ENCODE data around the gene CRYM.

The CRYM gene

DNA sequence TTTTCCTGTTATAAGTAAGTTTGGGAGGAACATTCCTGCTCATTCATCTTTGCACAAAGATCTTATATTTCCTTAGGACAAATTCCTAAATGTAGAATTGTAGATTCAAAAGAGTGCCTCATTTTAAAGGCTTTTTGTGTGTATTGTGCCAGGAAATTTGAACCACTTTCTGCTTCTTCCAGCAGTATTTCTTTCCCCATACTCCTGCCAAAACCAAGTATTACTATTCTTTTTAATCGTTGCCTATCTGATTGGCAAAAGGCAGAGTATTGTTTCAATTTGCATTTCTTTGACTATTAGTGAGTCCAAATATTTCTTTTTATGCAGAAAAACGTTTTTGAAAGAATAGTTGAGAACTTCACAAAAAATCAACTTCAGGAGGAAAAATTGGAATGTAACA lies 35.3 kb downstream of the CRYM start:
- DNase-seq, result no peak

DNA sequence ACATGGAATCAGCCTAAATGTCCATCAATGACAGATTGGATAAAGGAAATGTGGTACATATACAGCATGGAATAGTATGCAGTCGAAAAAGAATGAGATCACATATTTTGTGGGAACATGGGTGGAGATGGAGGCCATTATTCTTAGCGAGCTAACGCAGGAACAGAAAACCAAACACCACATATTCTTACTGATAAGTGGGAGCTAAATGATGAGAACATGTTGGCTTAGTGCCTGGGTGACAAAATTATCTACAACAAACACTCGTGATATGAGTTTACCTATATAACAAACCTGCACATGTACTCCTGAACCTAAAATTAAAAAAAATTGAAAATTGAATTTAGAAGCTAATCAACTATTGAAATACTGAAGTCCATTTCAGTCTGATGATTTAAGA lies 38.4 kb downstream of the CRYM start:
- DNase-seq, result no peak

DNA sequence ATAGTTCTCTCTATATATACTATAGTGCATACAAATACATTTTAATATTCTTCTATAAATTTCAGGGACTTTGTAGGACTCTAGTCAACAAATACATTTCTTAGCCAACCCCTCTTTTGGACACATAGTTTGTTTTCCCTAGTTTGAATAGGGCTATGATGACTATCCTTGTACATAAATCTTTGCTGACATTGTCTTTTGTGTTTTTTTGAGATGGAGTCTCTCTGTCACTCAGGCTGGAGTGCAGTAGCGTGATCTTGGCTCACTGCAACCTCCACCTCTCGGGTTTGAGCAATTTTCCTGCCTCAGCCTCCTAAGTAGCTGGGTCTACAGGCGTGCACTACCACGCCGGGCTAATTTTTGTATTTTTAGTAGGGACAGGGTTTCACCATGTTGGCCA lies 41.3 kb downstream of the CRYM start:
- no peak for DNase-seq

DNA sequence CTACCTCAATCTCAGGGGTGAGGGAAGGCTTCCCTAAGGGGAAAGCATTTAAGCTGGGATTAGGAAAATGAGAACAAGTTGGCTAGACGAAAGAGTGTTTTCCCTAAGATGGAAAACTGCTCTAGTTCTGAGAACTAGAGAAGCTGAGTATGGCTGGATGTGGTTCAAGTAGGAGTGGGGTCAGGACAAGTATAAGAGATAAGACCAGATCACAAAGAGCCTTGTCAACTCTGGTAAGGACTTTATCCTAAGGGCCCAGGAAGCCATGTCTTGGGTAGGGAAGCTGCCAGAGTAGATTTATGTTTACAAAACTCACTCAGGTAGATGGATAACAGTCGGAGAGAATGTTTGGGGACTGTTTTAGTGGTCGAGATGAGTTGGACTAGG lies 42.9 kb downstream of the CRYM start:
- DNase-seq, result no peak

DNA sequence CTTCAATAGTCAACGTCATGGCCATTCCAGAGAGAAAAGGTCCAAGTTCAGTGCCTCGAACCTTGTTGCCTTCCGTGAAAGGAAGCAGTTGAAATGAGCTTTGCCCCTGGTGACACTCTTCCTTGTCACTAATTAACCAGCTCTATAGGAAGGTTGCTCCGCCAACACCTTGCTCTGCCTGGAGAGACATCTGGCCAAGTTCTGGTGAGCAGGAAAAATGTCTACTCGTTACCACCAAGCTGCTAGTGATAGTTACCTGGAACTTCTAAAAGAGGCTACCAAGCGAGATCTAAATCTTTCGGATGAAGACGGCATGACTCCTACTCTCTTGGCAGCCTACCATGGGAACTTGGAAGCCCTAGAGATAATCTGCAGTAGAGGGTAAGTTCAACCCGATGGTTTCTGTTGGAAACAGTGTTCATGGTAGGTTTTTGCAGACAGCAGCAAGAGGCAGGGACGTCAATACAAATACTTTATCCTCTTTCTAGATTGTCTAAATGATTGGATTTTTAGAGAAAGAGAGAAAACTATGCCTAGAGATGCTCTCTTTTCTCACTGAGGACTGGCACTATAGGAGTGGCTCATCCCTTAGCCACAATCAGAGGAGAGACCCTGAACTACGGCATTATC lies 44.5 kb downstream of the CRYM start, which contains the start of gene ANKS4B:
ANKS4B (plus strand) TSS at position 179 of the 630 bp plus-strand sequence; CDS start at position 218, 39 bp downstream.
- DNase-seq, result no peak

DNA sequence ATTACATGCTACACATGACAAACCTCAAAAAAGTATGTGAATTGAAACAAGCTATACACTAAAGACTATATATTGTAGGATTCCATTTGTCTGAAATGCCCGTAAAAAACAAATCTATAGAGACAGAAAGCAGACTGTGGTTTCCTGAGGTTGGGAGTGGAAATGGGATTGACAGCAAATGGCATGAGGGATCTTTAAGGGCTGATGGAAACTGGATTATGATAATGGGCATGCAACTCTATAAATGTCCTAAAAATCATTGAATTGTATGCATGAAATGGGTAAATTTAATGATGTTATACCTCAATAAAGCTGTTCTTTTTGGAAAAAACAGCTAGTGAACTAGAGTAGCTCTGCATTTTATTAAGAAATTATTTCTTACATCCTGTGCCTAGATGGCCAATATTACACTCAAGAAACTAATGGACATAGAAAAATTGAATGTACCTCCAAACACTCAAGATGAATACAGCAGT lies 45.0 kb downstream of the CRYM start:
- no peak for DNase-seq

DNA sequence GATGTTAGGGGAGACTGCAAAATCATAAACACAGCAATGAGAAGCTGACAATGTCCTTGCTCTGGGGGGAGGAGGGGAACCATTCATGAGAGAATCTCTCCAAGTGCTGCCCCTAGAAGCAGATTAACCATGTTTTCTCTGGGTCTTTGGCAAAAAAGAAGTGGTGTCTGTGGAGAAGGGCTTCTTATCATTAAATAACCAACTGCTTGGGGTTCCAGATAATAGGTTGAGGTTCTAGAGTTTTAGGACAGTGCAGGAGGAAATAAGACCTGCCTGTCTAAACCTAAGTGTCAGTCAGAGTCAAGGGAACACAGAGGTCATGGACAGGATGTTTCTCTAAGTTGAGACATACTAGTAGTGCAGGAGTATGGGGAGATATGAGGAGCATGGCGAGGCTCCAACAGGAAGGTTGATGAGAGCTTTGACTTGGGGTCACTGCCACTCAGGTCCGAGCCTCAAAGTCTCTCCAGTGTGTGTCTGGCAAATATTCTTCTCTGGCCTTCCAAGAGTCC lies 49.7 kb downstream of the CRYM start:
- DNase-seq, result no peak

DNA sequence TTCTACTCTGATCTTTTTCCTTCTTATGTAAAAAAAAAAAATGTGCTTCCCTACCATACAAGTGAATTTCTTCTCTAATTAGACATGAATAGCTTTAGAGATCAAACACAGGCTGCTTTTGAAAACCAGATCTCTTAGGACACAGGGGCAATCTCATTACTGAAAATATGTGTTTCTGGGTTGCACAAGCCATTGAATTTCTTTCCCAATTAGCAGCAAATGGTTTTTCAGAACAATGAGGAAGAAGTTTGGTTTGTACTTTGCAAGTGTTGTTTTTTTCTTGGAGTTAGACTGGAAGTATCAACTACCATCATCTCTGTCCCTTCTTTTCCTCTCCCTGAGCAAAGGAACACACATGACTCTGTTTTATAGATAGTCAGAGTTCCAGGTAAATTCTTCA lies 50.2 kb downstream of the CRYM start:
- no peak for DNase-seq

DNA sequence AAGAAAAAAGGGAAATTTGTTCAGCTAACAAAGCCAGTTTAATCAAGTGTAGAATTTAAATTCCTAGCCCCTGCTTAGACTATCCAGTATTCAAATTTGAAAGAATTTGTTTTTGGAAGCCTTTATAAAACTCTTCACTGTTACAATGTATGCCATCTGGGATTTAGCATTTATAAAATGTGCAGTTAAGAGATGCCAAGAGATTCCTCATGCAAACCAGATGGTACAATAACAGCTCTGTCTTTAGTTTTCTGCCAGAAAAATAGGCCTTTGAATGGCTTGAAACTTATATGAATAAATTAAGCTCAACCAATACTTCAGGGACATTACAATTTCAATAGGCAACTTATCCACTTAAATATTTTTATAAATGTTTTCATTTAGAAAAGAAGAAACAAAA lies 51.3 kb downstream of the CRYM start:
- DNase-seq, result no peak

DNA sequence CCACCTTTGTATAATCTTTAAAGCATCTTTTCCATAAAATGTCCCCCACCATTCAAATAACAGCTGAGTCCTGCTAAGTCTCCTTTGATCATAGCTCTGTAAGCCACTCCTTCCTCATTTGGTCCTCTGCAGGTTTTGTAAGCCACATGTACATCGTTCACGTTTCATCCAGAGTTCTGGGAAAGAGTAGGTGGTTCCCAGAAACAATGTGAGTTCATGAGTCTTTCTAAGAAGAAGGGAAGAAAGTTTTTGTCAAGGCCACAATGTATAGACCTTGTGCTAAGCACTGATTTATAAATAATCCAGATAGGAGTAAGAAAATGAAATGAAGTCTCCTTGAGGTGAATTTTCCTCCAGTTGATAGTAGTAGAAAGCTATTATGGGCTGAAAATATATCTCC lies 53.3 kb downstream of the CRYM start:
- no peak for DNase-seq

DNA sequence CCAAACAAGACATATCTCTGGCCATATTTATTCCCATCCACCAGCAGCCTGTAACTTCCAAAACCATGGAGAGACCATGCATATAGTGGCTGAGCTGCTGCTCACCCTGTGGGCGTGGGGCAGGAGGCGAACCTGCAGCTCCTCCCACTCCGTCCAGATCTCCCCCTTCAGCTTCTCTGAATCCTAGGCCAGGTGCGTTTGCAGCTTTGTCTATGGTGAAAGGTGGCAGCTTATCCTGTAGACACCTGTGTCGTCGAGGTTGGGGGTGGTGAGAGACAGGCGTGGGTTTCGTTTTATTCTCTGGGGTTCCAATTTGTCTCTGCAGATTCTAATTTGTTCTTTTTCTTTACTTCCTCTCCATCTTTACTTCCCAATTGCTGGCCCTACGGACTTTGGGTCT lies 54.3 kb downstream of the CRYM start:
- DNase-seq, result no peak

DNA sequence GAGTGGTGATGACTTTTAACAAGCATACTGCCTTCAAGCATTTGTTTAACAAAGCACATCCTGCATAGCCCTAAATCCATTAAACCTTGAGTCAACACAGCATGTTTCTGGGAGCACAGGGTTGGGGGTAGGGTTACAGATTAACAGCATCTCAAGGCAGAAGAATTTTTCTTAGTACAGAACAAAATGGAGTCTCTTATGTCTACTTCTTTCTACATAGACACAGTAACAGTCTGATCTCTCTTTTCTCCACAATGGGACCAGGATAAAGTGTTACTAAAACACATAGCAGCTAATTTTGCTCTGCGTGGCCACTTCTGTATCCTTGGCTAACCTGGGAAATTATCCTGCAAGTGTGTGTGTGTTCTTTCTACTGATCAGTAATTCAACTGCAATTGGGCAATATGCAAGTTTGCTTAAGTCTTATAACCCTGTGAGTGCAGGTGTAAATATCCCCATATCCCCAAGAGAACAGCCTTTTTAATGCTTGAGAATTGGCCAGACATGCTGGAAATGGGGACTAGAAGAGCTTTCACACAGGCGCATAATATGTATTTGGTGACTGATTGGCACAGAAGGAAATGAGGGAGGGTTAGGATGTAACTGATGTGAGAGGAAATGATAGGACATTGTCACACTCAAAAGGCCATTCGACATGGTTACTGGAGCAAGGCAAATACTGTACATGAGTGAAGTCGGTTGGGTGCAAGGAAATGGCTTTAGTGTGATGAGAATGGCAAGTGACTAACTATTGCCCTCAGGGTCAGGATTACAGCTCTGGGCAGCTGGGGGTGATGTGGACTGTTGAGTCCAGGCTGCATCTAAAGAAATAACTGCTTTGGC lies 55.4 kb downstream of the CRYM start:
- no peak for DNase-seq

DNA sequence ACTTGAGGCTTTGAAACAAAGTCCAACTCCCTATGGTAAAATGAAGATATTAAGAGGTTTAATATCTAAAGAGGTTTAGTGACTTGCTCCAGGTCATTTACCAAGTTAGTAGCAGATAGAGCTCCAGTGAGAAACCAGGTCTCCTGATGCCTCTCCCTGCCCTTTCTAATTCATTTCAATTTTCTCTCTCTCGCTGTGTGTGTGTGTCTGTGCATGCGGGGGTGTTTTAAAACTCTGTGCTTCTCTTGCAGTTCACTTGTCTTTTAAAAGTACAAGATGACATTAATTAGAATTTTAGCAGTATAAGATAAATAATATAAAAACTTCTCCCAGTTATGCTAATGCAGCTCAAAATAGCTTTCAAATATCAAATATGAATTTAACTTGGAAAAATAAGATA lies 58.5 kb downstream of the CRYM start:
- no peak for DNase-seq

DNA sequence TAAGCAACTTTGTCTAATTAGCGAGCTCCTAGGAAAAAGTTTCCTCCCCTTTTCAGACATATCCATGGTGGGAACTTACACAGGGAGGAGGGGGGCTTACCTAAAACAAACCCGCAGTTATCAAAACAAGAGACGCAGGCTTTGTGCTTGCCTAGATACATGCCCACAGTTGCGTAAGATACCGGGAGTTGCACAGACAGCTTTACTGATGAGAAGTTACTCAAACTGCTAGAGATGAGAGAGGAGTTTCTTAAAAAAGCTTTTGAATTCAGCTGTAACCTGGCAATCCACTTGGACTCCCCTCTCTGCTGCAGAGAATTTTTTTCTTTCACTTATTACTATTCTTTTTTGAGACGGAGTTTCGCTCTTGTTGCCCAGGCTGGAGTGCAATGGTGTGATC lies 59.9 kb downstream of the CRYM start:
- no peak for DNase-seq

DNA sequence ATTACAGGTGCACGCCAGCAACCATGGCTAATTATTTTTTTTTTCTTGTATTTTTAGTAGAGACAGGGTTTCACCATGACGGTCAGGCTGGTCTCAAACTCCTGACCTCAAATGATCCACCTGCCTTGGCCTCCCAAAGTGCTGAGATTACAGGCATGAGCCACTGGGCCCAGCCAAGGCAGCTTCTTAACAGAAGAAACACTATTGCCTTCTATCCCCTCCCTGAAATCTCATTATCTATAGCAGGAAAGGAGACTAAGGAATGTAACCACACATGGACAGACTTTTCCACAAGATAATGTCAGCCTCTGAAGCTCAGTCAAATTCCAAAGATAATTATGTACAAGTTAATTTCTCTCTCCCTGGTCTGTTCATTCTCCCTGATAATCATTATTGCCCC lies 61.0 kb downstream of the CRYM start:
- DNase-seq, result no peak

DNA sequence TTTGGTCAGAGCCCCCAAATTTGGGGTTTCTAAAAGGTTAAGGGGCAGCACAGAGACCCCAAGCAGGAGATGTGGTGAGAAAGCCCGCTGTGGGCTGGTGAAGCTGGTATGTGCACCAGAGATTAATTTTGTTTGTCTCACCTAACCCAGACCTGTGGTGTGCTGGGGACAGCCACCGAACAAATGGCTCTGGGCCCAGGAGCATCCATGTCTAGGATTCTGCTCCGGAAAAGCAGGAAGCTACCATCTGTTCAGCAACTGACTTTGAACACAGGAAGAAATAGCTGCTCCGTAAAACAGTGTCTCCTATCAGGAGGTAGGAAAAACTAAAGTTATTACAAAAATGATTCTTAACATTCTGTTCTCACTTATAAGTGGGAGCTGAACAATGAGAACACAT lies 64.0 kb downstream of the CRYM start:
- no peak for DNase-seq

DNA sequence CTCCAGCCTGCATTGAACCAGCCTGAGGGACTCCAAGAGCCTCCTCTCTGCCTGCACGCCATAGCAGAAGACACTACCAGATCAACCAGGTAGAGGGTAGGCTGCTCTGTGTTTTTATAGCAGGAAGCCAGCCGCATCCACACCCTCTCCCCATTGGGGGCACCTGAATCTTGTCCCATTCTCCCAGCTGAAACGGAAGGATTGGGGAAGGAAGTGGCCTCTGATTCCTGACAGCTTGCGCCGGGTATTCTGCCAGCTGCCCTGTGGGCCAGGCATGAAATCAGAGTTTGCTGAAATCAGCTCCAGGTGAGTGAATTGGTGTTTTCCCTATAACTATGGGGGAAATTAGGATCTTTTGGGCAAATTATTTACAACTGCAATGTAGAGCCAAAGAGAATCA lies 66.6 kb downstream of the CRYM start, which contains the start of gene ZP2:
ZP2 (minus strand) TSS at position 89 of the 400 bp plus-strand sequence; CDS start at position 62, 27 bp downstream.
- no peak for DNase-seq

Data from CD4-positive, alpha-beta T cell treated with Interleukin-21 for 1 hour (primary cell).